Breast epithelium (tissue), 4 donors: ENCODE data around the gene EPHA4. TPM values are rescaled to one million over a fixed set of nuclear protein-coding genes. Genes with fewer than 3 reads are reported as not detected.

ENCODE experiments used
- DNase-seq, 2 donors: peaks; one replicate each; pipeline ENCODE4 v3.0.0-alpha.2; 2019; ENCODE audit warnings: low spot score in 2 of 2
- H3K27ac ChIP-seq, 2 donors: fragments of 200-600 bp; sonication (generic) in 1 of 2; one replicate each; pipeline ENCODE4 v1.5.1; 2016 to 2019; ENCODE audit warnings: mild to moderate bottlenecking in 1 of 2
- H3K27me3 ChIP-seq, 2 donors: fragments of 200-600 bp; sonication (generic) in 1 of 2; one replicate each; pipeline versions ENCODE4 v1.5.1 to v1.6.0; 2017 to 2019; ENCODE audit warnings: control low read depth in 1 of 2, mild to moderate bottlenecking in 1 of 2
- H3K36me3 ChIP-seq: fragments of 200-600 bp; one replicate; pipeline ENCODE4 v1.5.1; 2019
- H3K4me1 ChIP-seq, 2 donors: fragments of 200-600 bp; sonication (generic); one replicate each; pipeline ENCODE4 v1.5.1; 2016 to 2019; ENCODE audit warnings: control low read depth in 1 of 2
- H3K4me3 ChIP-seq, 3 donors: fragments of 200-600 bp; sonication (generic); 1 replicate in 2 of 3; 2 replicates in 1 of 3; pipeline ENCODE4 v1.5.1; 2016 to 2019; ENCODE audit warnings: mild to moderate bottlenecking in 3 of 3, moderate library complexity in 2 of 3
- H3K9me3 ChIP-seq, 2 donors: fragments of 200-600 bp; sonication (generic) in 1 of 2; one replicate each; pipeline ENCODE4 v1.5.1; 2016 to 2019; ENCODE audit warnings: control low read depth in 1 of 2
- POLR2A ChIP-seq: fragments of 450-650 bp; IDR thresholded peaks from one replicate; pipeline ENCODE4 v1.6.1; 2016; ENCODE audit warnings: antibody characterized with exemption, mild to moderate bottlenecking, moderate library complexity
- POLR2AphosphoS5 ChIP-seq, 3 donors: sonication (generic); formaldehyde crosslinking; IDR thresholded peaks; one replicate each; pipeline ENCODE4 v1.6.1; 2017; ENCODE audit warnings: antibody characterized with exemption in 3 of 3
- intact Hi-C: fragments of 100-400 bp; cut with DNase I; formaldehyde crosslinking; loops from one replicate; pipeline ENCODE4 v1.15.1; 2023; ENCODE audit warnings: low total_unique reads
- total RNA-seq, 3 donors: library from RNA; depleted of rRNA; stranded (reverse); fragments of >200 nt; gene quantifications; one replicate each; pipeline ENCODE4 v1.1.0, GENCODE V29; 2016
- TF ChIP-seq, protein P1 (sequence below), 3 donors: fragments of 450-650 bp; IDR thresholded peaks; one replicate each; pipeline ENCODE4 v1.5.1; 2016 to 2017; ENCODE audit warnings: antibody characterized with exemption in 3 of 3, mild to moderate bottlenecking in 3 of 3, moderate library complexity in 3 of 3

EPHA4 gene
- total RNA-seq, 3 donors from 2014 or later: 12.8 to 44.2 (median 18.6) TPM

DNA sequence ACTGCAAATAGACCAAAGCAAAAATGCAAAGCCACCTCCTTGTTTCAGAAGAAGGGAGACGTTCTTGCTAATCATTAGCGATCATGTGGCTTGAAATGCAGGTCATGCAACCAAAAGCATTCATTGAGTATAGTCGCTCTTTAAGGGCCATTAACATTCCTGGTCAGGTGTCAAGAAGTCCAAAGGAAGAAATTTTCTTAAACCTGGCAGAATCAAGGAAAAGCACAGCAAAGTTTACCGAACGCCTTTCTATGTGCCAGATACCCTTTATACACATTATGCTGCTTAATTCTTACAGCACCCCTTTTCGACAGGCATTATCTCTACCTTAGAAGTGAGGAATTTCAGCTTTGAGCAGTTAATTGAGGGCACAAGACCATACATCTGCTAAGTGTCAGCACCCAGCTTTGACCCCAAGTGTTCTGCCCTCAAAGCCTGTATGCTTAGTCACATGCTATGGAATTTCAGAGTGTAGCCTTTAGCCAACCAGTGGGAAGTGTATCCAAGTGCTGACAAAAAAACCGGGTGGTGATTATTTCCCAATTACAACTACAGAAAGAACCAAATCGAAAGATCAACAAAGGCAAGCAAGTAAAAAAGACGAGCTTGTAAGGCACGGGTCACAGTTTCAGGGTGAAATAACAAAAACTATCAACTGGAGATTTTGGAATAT is 70.8 kb downstream of the EPHA4 start:
- H3K27ac ChIP-seq: no peak overlapping the region
- intact Hi-C loops: no loop called here

DNA sequence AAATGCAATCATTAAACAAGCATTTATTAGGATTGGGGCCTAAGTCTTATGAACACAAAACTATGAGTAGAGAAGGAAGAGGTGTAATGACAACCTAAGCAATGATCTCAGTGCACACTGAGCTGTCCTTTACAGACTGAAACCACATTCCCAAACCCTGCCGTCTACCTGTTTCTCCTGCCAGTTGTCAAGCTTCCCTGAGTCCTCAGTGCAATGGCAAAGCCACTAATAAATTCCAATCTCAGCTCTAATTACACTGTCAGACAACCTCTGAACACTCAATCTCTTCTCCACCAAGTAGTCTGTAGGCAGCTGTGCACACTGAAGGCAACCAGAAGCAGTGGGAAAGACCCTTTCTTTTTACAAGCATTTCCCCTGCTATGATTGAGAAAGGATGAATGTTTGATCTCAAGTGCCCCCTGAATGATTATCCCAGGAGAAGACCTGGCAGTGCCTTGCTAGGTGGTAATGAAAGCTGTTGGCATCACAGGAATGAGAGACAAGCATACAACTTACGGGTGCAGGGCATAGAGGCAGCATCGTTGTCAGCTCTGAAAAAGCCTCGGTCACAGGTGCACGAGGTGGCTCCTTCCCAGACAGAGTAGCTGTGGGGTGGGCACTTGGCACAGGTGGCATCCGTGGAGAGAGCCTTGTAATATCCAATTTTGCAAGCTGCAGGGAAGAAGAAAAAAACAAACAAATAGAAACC is 71.4 kb downstream of the EPHA4 start:
- DNase-seq: no peak
- Histone ChIP-seq H3K4me3 (no peak overlapping the region), H3K27ac (no peak overlapping the region), H3K9me3 (no peaks in the 10 kb centered on the region), H3K36me3 (no peaks in the 10 kb centered on the region), H3K4me1 (no peaks in the 10 kb centered on the region), H3K27me3 (no peaks in the 10 kb centered on the region)
- intact Hi-C loops: no loop called here
- TF ChIP-seq POLR2AphosphoS5 (IDR thresholded peaks at IDR 0.05) (no peak), POLR2A (no peak)
- TF ChIP-seq, protein P1, sequence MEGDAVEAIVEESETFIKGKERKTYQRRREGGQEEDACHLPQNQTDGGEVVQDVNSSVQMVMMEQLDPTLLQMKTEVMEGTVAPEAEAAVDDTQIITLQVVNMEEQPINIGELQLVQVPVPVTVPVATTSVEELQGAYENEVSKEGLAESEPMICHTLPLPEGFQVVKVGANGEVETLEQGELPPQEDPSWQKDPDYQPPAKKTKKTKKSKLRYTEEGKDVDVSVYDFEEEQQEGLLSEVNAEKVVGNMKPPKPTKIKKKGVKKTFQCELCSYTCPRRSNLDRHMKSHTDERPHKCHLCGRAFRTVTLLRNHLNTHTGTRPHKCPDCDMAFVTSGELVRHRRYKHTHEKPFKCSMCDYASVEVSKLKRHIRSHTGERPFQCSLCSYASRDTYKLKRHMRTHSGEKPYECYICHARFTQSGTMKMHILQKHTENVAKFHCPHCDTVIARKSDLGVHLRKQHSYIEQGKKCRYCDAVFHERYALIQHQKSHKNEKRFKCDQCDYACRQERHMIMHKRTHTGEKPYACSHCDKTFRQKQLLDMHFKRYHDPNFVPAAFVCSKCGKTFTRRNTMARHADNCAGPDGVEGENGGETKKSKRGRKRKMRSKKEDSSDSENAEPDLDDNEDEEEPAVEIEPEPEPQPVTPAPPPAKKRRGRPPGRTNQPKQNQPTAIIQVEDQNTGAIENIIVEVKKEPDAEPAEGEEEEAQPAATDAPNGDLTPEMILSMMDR (IDR thresholded peaks at IDR 0.05): no peak

More for the DNA sequence above, 70.8 kb downstream of the EPHA4 start:
- Histone ChIP-seq H3K9me3 (no peaks in the 10 kb centered on the region), H3K36me3 (no peaks in the 10 kb centered on the region), H3K27me3 (no peaks in the 10 kb centered on the region), H3K4me3 (no peak overlapping the region), H3K4me1 (no peaks in the 10 kb centered on the region)
- no peak for DNase-seq
- no peak for TF ChIP-seq POLR2AphosphoS5 (IDR thresholded peaks at IDR 0.05)

DNA sequence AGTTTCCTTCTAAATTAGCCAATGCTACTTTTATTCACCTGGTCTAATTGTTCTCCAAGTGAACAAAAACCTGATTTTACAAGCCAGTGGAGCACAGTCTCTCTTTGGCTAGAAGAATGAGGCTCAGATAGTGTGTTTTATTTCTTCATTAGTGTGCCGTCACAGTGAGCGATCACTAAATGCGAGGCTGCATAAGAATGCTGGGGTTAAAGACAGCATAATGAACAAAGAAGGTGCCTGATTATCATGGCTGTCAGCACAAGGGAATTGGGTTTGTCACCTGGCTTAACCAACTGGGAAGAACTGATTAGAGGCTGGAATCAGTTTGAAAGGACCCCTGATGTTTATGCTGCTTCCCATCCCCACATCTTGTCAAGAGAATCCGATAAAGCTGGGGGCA is 76.4 kb downstream of the EPHA4 start:
- Histone ChIP-seq H3K27ac (no peak overlapping the region), H3K4me1 (no peaks in the 10 kb centered on the region), H3K27me3 (no peaks in the 10 kb centered on the region), H3K4me3 (no peak overlapping the region), H3K9me3 (no peaks in the 10 kb centered on the region), H3K36me3 (no peaks in the 10 kb centered on the region)
- intact Hi-C loops: no loop called here
- TF ChIP-seq POLR2A: no peak
- TF ChIP-seq, protein P1 (IDR thresholded peaks at IDR 0.05): no peak
- DNase-seq: no peak

DNA sequence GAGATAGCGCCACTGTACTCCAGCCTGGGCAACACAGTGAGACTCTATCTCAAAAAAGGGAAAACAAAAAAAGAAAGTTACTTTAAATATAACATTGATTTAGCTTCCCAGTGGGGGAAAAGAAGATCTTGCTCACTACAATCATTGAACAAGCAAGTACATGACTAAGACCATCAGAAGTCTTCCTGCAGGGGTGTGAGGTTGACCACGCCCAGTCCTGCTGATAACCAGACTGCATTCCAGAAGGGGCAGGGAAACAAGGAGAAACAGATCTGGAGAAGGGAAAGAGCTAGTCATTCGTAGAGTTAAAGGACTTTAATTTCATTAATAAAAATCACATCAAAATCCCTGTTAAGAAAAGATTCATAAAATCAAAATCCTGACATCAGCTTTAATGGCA is 77.5 kb downstream of the EPHA4 start:
- TF ChIP-seq POLR2AphosphoS5 (IDR thresholded peaks at IDR 0.05): no peak
- TF ChIP-seq POLR2A: no peak
- TF ChIP-seq, protein P1 (IDR thresholded peaks at IDR 0.05): no peak
- Histone ChIP-seq H3K27ac (no peak overlapping the region), H3K9me3 (no peaks in the 10 kb centered on the region), H3K4me1 (no peaks in the 10 kb centered on the region), H3K36me3 (no peaks in the 10 kb centered on the region), H3K4me3 (no peak overlapping the region), H3K27me3 (no peaks in the 10 kb centered on the region)
- no peak for DNase-seq
- intact Hi-C loops: no loop called here

DNA sequence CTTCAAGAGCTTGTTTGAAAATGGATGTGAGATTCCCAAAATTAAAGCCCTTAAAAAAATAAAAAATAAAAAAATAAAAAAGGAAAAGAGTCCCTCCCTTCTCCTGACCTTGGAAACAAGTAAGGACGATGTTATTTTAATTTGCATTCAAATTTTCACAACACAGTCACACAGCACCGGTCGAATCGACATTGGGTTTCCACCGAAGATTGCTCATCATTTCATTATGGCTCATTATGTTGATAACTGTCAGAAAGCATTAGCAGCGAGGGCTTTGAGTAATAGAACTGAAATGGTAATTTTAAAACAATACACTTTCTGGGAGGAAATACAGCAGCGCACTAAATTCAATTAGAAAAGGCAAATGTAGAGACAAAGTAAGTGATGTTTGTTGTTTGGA is 78.7 kb downstream of the EPHA4 start:
- DNase-seq: no peak
- no peak overlapping the region for H3K27ac ChIP-seq
- TF ChIP-seq POLR2A (no peak), POLR2AphosphoS5 (IDR thresholded peaks at IDR 0.05) (no peak)
- TF ChIP-seq, protein P1 (IDR thresholded peaks at IDR 0.05): no peak
- intact Hi-C loops: no loop called here
- H3K36me3 ChIP-seq: no peaks in the 10 kb centered on the region
- H3K4me3 ChIP-seq: no peak overlapping the region
- H3K9me3 ChIP-seq: no peaks in the 10 kb centered on the region
- H3K4me1 ChIP-seq: no peaks in the 10 kb centered on the region
- H3K27me3 ChIP-seq: no peaks in the 10 kb centered on the region
